DMS 273 (cell line): ENCODE results near the gene MST1R.

Source experiments
- DNase-seq: peaks from one replicate; lab custom pipeline; 2025; ENCODE audit not compliant: unreplicated experiment; lab: John Stamatoyannopoulos, UW

Gene MST1R

DNA sequence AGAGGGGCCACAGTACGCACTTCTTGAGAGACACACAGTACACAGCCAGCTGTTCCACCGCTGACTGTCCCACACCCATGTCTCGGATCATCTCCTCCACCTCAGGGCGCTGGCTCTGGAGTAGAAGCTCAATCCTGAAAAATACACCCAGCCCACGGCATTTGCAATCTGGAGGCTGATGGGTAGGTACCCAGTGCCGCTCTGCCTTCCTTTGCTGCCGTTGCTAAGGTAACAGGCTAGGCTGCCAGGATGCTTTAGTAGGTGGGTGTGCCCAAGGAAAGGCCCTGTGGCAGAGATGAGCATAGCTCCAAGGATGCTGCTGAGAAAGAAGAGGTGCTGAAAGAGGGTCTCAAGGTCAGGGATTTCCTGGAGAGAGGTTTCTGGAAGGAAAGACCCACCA is 61.9 kb downstream of the MST1R start:
- peak; percentile 20 for DNase-seq

DNA sequence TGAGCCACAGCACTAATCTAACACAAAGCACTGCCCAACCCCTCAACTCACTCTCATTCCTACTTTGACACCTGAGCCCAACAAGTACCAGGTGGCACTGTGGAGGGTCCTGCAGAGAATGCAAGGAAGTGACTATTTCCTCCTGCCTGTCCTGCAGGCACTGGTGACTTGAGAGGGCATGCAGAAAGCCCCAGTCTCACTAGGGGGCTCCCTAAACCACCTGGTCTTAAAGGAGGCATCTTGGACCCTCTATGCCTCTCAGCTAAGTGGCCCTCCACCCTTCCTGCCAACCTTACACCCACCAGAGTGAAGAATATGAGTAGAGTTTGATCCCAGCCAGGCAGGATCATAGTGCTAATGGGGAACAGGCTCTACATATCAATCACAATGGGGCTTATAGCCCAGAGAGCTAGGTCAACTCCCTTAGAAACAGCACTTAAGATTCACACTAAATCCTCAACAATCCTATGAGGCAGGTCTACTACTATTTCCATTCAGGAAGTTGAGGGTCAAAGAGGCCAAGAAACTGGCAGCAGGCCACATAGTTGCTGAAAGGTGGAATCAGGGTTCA is 62.5 kb downstream of the MST1R start:
- peak; percentile 54 for DNase-seq

DNA sequence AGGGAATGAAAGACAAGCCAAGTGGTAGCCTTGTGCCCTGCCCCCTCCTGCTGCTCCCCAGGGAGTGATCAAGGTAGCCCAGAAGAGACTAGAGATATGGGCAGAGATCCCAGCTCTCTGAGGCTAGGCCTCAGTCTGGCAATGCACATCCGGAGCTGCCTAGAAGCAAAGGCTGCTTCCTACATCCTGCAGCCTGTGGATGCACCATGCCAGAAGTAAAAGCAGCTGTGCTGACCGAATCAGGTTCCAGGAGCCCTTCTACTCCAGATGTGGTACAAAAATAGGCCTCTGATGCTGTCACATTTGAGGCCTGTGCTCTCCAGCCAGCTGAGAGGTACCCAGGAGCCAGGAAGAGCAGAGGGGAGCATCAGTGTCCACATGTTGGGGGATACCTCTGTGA is 63.3 kb downstream of the MST1R start:
- DNase-seq: peak; percentile 7

DNA sequence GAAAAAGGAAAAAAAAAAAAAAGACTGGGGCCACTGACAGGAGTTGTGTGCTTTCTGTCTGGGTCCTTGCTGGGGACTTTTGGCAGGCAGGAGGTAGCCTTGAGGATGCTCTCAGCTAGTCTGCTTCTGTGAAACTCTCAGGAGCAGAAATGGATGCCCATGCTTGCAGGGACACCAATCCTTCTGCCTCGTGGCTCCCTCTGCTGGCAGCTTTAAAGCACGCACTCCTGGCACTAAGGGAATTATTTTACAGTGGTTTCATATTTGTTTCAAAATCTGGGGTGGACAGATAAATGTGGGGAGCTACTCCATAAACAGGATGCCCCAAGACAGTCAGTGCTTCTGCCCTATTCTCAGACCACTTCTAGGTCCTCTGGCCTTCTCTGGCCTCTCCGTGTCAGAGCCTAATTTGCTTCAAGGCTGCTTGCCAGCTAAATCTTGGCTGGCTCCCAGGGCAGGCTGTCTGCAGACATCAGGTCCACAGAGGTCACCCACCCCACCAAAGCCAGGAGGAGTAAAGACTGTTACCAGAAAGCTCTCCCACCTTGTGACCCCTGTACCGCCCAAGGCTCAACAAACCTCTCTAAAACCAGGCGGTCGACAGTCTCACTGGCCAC is 64.4 kb downstream of the MST1R start:
- peak; percentile 85 for DNase-seq
